ENCODE data around the gene ABCB11. TPM values are rescaled to one million over a fixed set of nuclear protein-coding genes. Genes with fewer than 3 reads are reported as not detected.

ABCB11 gene
- total RNA-seq, 1 donor from 2014 or later = not detected

DNA sequence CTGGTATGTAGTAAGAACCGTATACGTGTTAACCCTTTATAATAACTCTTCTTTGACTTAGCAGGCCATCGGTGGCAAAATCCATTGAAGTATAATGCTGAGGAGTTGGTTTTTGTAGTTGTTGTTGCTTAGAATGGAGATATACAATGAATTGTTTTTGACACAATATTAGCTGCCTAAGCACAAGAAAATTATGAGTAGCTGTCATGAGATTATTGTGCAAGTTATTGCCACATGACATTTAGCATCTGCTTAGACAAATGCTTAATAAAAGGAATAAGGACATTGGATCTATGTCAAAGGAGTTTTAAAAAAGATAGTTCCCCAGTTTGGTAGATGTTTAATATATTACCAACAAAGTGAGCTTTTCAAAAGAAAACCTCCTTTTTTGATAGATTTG lies 59.9 kb downstream of the ABCB11 start:
- TF ChIP-seq CTCF (IDR thresholded peaks at IDR 0.05) = no peak
- no peak for DNase-seq (ENCODE audit: extremely low spot score, unreplicated experiment)
- H3K27ac Mint-ChIP-seq (ENCODE audit: unreplicated experiment) = no peak overlapping the region
- no peaks in the 10 kb centered on the region for H3K9me3 Mint-ChIP-seq (ENCODE audit: unreplicated experiment)
- H3K4me3 Mint-ChIP-seq (ENCODE audit: unreplicated experiment) = no peak overlapping the region
- no peaks in the 10 kb centered on the region for H3K4me1 Mint-ChIP-seq (ENCODE audit: unreplicated experiment)
- no peaks in the 10 kb centered on the region for H3K36me3 Mint-ChIP-seq (ENCODE audit: unreplicated experiment)
- H3K27me3 Mint-ChIP-seq (ENCODE audit: unreplicated experiment) = peaks cover 2% of the 10 kb centered on the region

GRCh38 chr2:168970711-168971233 lies 60.4 kb downstream of the ABCB11 start:
- Mint-ChIP-seq H3K9me3 (ENCODE audit: unreplicated experiment) (no peaks in the 10 kb centered on the region), H3K4me3 (ENCODE audit: unreplicated experiment) (no peak overlapping the region), H3K36me3 (ENCODE audit: unreplicated experiment) (no peaks in the 10 kb centered on the region), H3K27me3 (ENCODE audit: unreplicated experiment) (peaks cover 3% of the 10 kb centered on the region), H3K4me1 (ENCODE audit: unreplicated experiment) (no peaks in the 10 kb centered on the region), H3K27ac (ENCODE audit: unreplicated experiment) (no peak overlapping the region)
- TF ChIP-seq CTCF (IDR thresholded peaks at IDR 0.05) = no peak
- no peak for DNase-seq (ENCODE audit: extremely low spot score, unreplicated experiment)

DNA sequence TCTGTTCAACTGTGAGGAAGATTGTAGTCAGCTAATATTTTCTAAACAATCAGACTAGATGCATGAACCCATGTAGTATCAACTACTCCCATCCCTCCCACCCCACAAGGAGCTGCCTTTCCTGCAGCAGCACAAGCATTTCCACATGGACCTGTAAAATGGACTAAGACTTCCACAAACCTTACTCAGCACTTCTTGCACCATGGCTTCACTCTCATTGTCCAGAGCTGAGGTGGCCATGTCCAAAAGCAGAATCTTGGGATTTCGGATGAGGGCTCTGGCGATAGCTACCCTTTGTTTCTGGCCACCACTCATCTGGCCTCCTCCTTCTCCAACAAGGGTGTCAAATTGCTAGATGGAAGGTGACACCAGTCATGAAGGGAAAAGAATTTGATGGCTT lies 61.3 kb downstream of the ABCB11 start:
- TF ChIP-seq CTCF (IDR thresholded peaks at IDR 0.05) = no peak
- H3K27ac Mint-ChIP-seq (ENCODE audit: unreplicated experiment) = no peak overlapping the region

GRCh38 chr2:168968342-168968741 lies 62.8 kb downstream of the ABCB11 start:
- no peak overlapping the region for H3K27ac Mint-ChIP-seq (ENCODE audit: unreplicated experiment)
- H3K4me3 Mint-ChIP-seq (ENCODE audit: unreplicated experiment) = no peak overlapping the region
- no peaks in the 10 kb centered on the region for H3K9me3 Mint-ChIP-seq (ENCODE audit: unreplicated experiment)
- no peaks in the 10 kb centered on the region for H3K4me1 Mint-ChIP-seq (ENCODE audit: unreplicated experiment)
- TF ChIP-seq CTCF (IDR thresholded peaks at IDR 0.05) = no peak
- no peaks in the 10 kb centered on the region for H3K36me3 Mint-ChIP-seq (ENCODE audit: unreplicated experiment)
- H3K27me3 Mint-ChIP-seq (ENCODE audit: unreplicated experiment) = peaks cover 5% of the 10 kb centered on the region
- DNase-seq (ENCODE audit: extremely low spot score, unreplicated experiment) = no peak

More for the DNA sequence above, 61.3 kb downstream of the ABCB11 start:
- peaks cover 5% of the 10 kb centered on the region for H3K27me3 Mint-ChIP-seq (ENCODE audit: unreplicated experiment)
- no peaks in the 10 kb centered on the region for H3K4me1 Mint-ChIP-seq (ENCODE audit: unreplicated experiment)
- no peaks in the 10 kb centered on the region for H3K36me3 Mint-ChIP-seq (ENCODE audit: unreplicated experiment)
- no peaks in the 10 kb centered on the region for H3K9me3 Mint-ChIP-seq (ENCODE audit: unreplicated experiment)
- H3K4me3 Mint-ChIP-seq (ENCODE audit: unreplicated experiment) = no peak overlapping the region
- no peak for DNase-seq (ENCODE audit: extremely low spot score, unreplicated experiment)

GRCh38 chr2:168964251-168964807 lies 66.8 kb downstream of the ABCB11 start:
- DNase-seq (ENCODE audit: extremely low spot score, unreplicated experiment) = no peak
- Mint-ChIP-seq H3K36me3 (ENCODE audit: unreplicated experiment) (no peaks in the 10 kb centered on the region), H3K9me3 (ENCODE audit: unreplicated experiment) (no peaks in the 10 kb centered on the region), H3K4me3 (ENCODE audit: unreplicated experiment) (no peak overlapping the region), H3K27me3 (ENCODE audit: unreplicated experiment) (peaks cover 5% of the 10 kb centered on the region), H3K27ac (ENCODE audit: unreplicated experiment) (no peak overlapping the region), H3K4me1 (ENCODE audit: unreplicated experiment) (peaks cover 3% of the 10 kb centered on the region)
- no peak for TF ChIP-seq CTCF (IDR thresholded peaks at IDR 0.05)

All from osteocyte (in vitro differentiated cells).